ENCODE measurements around the gene TIFAB. TPM values are rescaled to one million over a fixed set of nuclear protein-coding genes. Genes with fewer than 3 reads are reported as not detected.

Gene TIFAB
- total RNA-seq, 2 experiments from 2014 or later = not detected

GRCh38 chr5:135434591-135435466 lies 17.3 kb downstream of the TIFAB start:
- no peaks in the 10 kb centered on the region for H3K4me1 Mint-ChIP-seq
- no peak for DNase-seq
- ChIA-PET POLR2A (no interaction called here), CTCF (interaction anchor here (1.9 to 2.9 kb wide), 2 partner anchors 9 to 11 kb away, joined by 5 to 11 read pairs; no protein-coding TSS in a partner anchor)
- no peak overlapping the region for H3K27ac Mint-ChIP-seq
- H3K9me3 Mint-ChIP-seq = no peaks in the 10 kb centered on the region
- no peaks in the 10 kb centered on the region for H3K36me3 Mint-ChIP-seq (ENCODE audit: low read depth)
- peaks cover 9% of the 10 kb centered on the region for H3K27me3 Mint-ChIP-seq
- H3K4me3 Mint-ChIP-seq = no peak overlapping the region

GRCh38 chr5:135433681-135434426 lies 18.3 kb downstream of the TIFAB start:
- Mint-ChIP-seq H3K9me3 (peaks cover 2% of the 10 kb centered on the region), H3K27me3 (peaks cover 11% of the 10 kb centered on the region), H3K36me3 (ENCODE audit: low read depth) (no peaks in the 10 kb centered on the region), H3K4me3 (no peak overlapping the region), H3K27ac (peak overlapping the region; percentile 22), H3K4me1 (no peaks in the 10 kb centered on the region)
- ChIA-PET CTCF (interaction anchor here (1.9 to 2.9 kb wide), 2 partner anchors 9 to 12 kb away, joined by 5 to 11 read pairs; no protein-coding TSS in a partner anchor), POLR2A (no interaction called here)
- DNase-seq = no peak

DNA sequence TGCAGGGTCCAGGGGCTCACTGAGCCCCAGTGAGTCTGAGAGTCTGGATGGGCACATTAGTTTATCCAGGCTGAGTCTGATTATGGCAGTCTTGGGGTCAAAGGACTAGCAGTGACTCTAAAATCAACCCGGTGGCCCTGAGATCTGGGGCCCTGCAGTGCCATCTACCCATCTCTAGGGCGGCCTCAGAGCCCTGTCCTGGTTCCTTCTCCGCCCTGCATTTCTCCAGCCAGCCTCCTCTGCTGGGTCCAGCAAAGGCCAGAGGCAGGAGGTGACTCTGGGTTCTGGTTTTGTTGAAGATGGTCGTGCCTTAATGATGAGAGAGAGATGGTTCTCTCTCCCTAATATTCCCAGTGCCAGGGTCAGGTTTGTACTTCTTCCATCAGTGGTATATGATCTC lies 20.0 kb downstream of the TIFAB start:
- no peaks in the 10 kb centered on the region for H3K4me1 Mint-ChIP-seq
- peaks cover 13% of the 10 kb centered on the region for H3K27me3 Mint-ChIP-seq
- H3K36me3 Mint-ChIP-seq (ENCODE audit: low read depth) = no peaks in the 10 kb centered on the region
- CTCF ChIA-PET = no interaction called here
- DNase-seq = no peak
- H3K4me3 Mint-ChIP-seq = no peak overlapping the region
- POLR2A ChIA-PET = no interaction called here
- peaks cover 2% of the 10 kb centered on the region for H3K9me3 Mint-ChIP-seq
- H3K27ac Mint-ChIP-seq = no peak overlapping the region

DNA sequence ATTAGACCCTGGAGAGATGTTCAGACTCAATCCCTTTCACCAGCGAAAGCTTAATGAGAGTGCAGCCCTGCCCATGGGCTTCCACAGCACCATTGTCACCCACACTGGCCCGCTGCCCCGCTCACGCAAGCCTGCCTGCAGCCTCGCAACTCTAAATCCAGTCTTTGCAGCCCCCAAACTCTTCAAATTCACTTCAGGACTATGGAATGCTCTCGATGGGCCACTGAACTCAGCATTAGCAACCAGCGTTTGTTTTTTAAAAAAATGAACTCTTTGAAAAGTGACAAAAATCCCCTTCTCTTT lies 22.1 kb downstream of the TIFAB start:
- no peak for DNase-seq
- H3K36me3 Mint-ChIP-seq (ENCODE audit: low read depth) = no peaks in the 10 kb centered on the region
- H3K4me3 Mint-ChIP-seq = no peak overlapping the region
- peaks cover 17% of the 10 kb centered on the region for H3K4me1 Mint-ChIP-seq
- CTCF ChIA-PET = no interaction called here
- H3K27me3 Mint-ChIP-seq = peaks cover 11% of the 10 kb centered on the region
- no peak overlapping the region for H3K27ac Mint-ChIP-seq
- peaks cover 2% of the 10 kb centered on the region for H3K9me3 Mint-ChIP-seq
- POLR2A ChIA-PET = no interaction called here

GRCh38 chr5:135429301-135430134 lies 22.6 kb downstream of the TIFAB start:
- no peak for DNase-seq
- H3K4me1 Mint-ChIP-seq = peaks cover 22% of the 10 kb centered on the region
- H3K27me3 Mint-ChIP-seq = peaks cover 11% of the 10 kb centered on the region
- H3K4me3 Mint-ChIP-seq = no peak overlapping the region
- peaks cover 2% of the 10 kb centered on the region for H3K9me3 Mint-ChIP-seq
- ChIA-PET POLR2A (no interaction called here), CTCF (no interaction called here)
- H3K27ac Mint-ChIP-seq = no peak overlapping the region
- no peaks in the 10 kb centered on the region for H3K36me3 Mint-ChIP-seq (ENCODE audit: low read depth)

DNA sequence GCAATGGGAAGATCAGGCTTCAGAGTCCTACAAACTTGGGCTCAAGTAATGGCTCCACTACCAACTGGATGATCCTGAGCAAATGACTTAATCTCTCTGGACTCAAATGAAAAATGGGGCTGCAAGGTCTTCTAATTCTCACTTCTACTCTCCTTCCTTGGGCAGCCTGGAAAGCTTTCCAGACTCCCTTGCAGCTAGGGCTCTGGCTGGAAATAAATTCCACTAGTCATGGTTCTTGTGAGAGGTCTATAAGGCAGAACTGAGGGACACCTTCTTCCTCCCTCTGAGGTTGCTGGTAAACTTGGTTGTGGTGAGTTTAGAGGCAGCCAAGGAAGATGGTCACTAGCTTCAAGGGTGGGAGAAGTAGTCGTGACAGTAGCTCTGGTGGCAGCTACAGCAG lies 23.6 kb downstream of the TIFAB start:
- CTCF ChIA-PET = no interaction called here
- Mint-ChIP-seq H3K27ac (no peak overlapping the region), H3K27me3 (peaks cover 13% of the 10 kb centered on the region), H3K4me1 (peaks cover 22% of the 10 kb centered on the region), H3K9me3 (peaks cover 2% of the 10 kb centered on the region), H3K36me3 (ENCODE audit: low read depth) (no peaks in the 10 kb centered on the region), H3K4me3 (no peak overlapping the region)
- POLR2A ChIA-PET = no interaction called here
- DNase-seq = no peak

DNA sequence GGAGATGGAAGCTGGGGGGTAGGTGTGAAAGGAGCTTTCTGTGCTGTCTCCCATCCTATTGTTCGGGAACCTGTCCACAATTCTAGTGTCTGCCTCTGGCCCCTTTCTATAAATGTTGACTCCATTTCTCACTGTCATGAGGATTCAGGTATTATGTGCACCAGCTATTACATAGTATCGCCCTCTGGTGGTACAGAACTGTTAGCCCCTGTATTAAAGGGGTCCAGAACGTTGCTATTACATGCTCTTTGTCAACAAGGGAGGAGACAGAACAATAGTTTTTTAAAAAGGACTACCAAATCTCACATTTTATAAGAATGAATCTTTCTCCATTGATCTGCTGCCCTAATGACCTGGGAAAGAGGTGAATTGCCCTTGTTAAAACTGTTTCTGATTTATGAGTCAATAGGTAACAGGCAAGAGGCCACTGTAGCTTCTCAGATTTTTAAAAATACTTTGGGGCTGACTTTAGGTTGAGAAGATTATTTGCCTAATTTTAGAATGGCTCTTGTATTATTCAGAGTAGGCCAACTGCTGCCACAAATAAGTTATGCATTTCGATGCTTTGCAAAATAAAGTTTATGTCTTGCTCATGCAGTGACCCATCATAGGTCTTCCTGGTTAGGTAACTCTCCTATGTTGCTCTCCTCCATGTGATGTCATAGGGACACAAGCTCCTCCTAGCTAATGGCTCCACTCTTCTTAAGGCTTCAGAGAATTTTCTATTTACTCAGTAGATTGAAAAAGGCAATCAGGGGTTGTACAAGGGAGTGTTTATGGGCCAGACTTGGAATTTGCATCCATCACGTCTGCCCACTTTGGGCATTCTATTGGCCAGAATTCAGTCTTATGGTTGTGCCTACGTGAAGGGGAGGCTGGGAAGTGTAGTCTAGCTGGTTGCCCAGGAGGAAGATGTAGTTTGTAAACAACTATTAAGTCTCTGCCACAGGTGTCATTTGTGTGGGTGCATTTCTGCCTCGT lies 25.8 kb downstream of the TIFAB start:
- H3K27ac Mint-ChIP-seq = peak overlapping the region; percentile 84
- H3K27me3 Mint-ChIP-seq = peaks cover 21% of the 10 kb centered on the region
- no peaks in the 10 kb centered on the region for H3K36me3 Mint-ChIP-seq (ENCODE audit: low read depth)
- H3K4me3 Mint-ChIP-seq = no peak overlapping the region
- H3K9me3 Mint-ChIP-seq = peaks cover 2% of the 10 kb centered on the region
- peak; percentile 58 for DNase-seq
- POLR2A ChIA-PET = no interaction called here
- CTCF ChIA-PET = interaction anchor here (0.6 to 3.0 kb wide), 12 partner anchors 9 to 274 kb away, joined by 3 to 11 read pairs (median 3); partner anchors contain the start of gene MACROH2A1
- peaks cover 22% of the 10 kb centered on the region for H3K4me1 Mint-ChIP-seq

GRCh38 chr5:135425641-135426040 lies 26.5 kb downstream of the TIFAB start:
- DNase-seq = no peak
- POLR2A ChIA-PET = interaction anchor here (0.8 kb wide), 1 partner anchor 28 kb away, joined by 3 read pairs; no protein-coding TSS in a partner anchor
- Mint-ChIP-seq H3K4me1 (peaks cover 22% of the 10 kb centered on the region), H3K4me3 (no peak overlapping the region), H3K27ac (peak overlapping the region; percentile 84), H3K27me3 (peaks cover 24% of the 10 kb centered on the region), H3K9me3 (peaks cover 2% of the 10 kb centered on the region), H3K36me3 (ENCODE audit: low read depth) (no peaks in the 10 kb centered on the region)
- CTCF ChIA-PET = interaction anchor here (0.6 to 3.0 kb wide), 10 partner anchors 10 to 273 kb away, joined by 3 to 11 read pairs (median 4); partner anchors contain the start of gene MACROH2A1

GRCh38 chr5:135423846-135424168 lies 28.3 kb downstream of the TIFAB start:
- POLR2A ChIA-PET = no interaction called here
- CTCF ChIA-PET = interaction anchor here (3.0 kb wide), 1 partner anchor 11 kb away, joined by 11 read pairs; no protein-coding TSS in a partner anchor
- no peaks in the 10 kb centered on the region for H3K9me3 Mint-ChIP-seq

DNA sequence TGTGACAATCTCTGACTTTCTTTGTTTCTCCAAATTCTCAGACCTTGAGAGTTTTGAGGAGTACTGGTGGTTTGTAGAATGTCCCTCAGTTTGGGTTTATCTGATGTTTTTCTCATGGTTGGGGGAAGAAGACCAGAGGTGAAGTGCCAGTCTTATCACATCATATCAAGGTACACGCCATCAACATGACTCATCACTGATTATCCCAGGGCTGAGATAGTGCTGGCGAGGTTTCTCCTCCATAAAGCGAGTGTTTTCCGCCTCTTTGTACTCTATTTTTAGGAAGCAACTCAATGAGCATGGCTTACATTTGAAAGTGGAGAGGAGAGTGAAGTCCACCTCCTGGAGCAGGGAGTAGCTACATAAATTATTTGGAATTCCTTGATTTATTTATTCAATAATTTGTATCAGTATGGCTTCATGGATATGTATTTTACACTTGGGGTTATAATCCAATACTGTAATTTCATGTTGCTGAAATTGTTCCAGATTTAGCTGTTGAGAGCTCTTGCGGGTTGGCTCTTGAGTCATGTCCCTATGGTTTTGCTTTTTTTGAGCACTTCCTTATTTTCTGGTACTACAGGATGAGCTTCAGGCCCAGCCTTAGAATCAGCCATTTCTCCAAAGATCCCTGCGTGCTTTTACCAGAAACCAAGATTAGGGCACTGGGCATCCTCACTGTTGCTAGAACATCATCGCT lies 28.9 kb downstream of the TIFAB start:
- Mint-ChIP-seq H3K27ac (no peak overlapping the region), H3K4me3 (no peak overlapping the region), H3K9me3 (no peaks in the 10 kb centered on the region), H3K36me3 (ENCODE audit: low read depth) (peaks cover 2% of the 10 kb centered on the region), H3K4me1 (peaks cover 22% of the 10 kb centered on the region), H3K27me3 (peaks cover 38% of the 10 kb centered on the region)
- CTCF ChIA-PET = no interaction called here
- POLR2A ChIA-PET = no interaction called here
- no peak for DNase-seq

More at GRCh38 chr5:135423846-135424168, 28.3 kb downstream of the TIFAB start:
- Mint-ChIP-seq H3K4me3 (no peak overlapping the region), H3K27me3 (peaks cover 39% of the 10 kb centered on the region), H3K36me3 (ENCODE audit: low read depth) (peaks cover 2% of the 10 kb centered on the region), H3K4me1 (peaks cover 22% of the 10 kb centered on the region), H3K27ac (no peak overlapping the region)
- DNase-seq = no peak

- Mint-ChIP-seq H3K4me3 (no peak overlapping the region), H3K36me3 (ENCODE audit: low read depth) (peaks cover 2% of the 10 kb centered on the region), H3K9me3 (no peaks in the 10 kb centered on the region), H3K27me3 (peaks cover 46% of the 10 kb centered on the region), H3K27ac (no peak overlapping the region), H3K4me1 (peaks cover 22% of the 10 kb centered on the region)
- DNase-seq = no peak
- CTCF ChIA-PET = no interaction called here
- POLR2A ChIA-PET = no interaction called here
These were observed 29.7 kb downstream of the TIFAB start for GRCh38 chr5:135422419-135422818.
